HAP-1 (cell line): ENCODE measurements around the gene FIGNL2.
"Not testable (repeated sequence)": the region's sequence is repeated elsewhere in the genome, so short reads cannot be mapped to it uniquely, and the experiment has no call there.

Source experiments
- DNase-seq, 2 experiments: peaks; one replicate each; pipeline ENCODE4 v3.0.0-alpha.2; 2016 to 2020; ENCODE audit warnings: low spot score in 2 of 2
- H3K27me3 ChIP-seq: fragments of 250-450 bp; sonication (Bioruptor Pico); 2 replicates; pipeline ENCODE4 v1.5.1; 2020; ENCODE audit warnings: low read depth, mild to moderate bottlenecking, moderate library complexity
- H3K36me3 ChIP-seq: fragments of 250-450 bp; sonication (Bioruptor Pico); replicated peaks from 2 replicates; pipeline ENCODE4 v1.5.1; 2020; ENCODE audit warnings: mild to moderate bottlenecking
- H3K4me1 ChIP-seq: fragments of 250-450 bp; sonication (Bioruptor Pico); 2 replicates; pipeline ENCODE4 v1.5.1; 2020; ENCODE audit warnings: mild to moderate bottlenecking
- H3K4me3 ChIP-seq: fragments of 250-450 bp; sonication (Bioruptor Pico); 2 replicates; pipeline ENCODE4 v1.5.1; 2020; ENCODE audit warnings: mild to moderate bottlenecking, moderate library complexity
- H3K9me3 ChIP-seq: fragments of 250-450 bp; sonication (Bioruptor Pico); 2 replicates; pipeline ENCODE4 v1.5.1; 2020; ENCODE audit warnings: mild to moderate bottlenecking, moderate library complexity
- in situ Hi-C: fragments of 300-500 bp; cut with MboI; formaldehyde crosslinking; loops from 3 replicates; pipeline ENCODE4 v1.14.3; 2020; ENCODE audit warnings: low sequenced_read_pairs, inconsistent platforms, mixed read lengths

FIGNL2 gene

DNA sequence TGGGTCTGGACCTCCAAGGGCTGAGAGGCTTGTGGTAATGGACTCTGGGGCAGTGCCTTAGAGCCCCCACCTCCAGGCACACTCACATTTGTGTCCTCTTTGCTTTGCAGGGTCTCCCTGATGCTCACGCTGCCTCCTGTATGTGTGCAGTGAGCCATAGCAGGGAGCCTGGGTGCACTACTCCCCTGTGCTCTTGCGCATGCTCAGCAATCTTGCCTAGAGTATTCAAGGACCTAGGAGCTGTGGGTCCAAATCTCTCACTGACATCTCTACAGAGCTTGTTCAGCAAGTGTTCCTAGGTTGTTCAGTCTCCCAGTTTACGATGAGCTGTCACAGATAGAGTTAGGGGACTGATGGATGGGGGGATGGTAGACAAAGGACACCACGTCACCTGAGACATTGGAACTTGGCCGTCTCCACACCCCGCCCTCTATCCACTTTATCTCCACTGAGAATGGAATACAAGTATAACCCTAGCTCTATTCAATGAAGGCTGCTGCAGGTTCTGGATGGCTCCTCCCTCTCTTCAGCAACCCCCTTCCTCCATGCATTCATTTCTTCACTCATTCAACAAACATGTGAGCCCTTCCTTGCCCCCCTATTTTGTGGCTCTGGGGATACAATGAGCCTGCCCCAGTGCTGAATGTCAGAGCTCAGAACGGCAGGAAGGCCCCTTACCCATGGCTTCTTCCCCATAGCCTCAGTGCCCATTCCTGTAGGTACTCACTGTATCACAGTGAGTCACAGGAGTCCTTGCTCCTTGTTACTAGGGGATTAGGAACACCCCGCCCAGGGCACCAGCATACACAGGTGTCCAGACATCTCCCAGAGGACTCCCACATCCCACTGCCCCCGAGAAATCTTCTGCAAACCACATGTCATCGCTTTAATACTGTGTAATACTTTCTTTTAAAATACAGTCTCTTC lies 31.2 kb downstream of the FIGNL2 start:
- no peak for DNase-seq
- H3K4me1 ChIP-seq, result no peaks in the 10 kb centered on the region; the same call in none of the 2 replicates
- in situ Hi-C loops, result no loop called here
- H3K27me3 ChIP-seq, result no peaks in the 10 kb centered on the region
- no peak overlapping the region for H3K4me3 ChIP-seq
- H3K36me3 ChIP-seq, result no peaks in the 10 kb centered on the region
- H3K9me3 ChIP-seq, result no peaks in the 10 kb centered on the region

DNA sequence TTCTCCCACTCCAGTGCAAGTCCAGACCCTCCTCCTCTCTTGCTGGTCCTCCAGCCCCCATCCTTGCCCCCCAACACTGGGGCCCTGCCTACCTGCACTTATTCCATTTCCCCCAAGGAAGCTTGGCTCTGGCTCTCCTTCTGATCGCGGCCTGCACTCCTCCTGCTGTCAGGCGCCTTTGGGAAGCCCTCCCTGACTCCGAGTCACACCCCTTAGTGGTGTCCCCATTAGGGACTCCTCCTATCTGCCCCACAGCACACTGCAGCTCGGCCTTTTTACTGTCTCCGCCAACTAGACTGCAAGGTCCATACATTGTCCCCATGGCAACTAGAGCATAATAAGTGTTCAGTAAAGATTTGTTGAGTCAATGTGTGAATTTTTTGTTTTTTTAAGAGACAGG lies 32.9 kb downstream of the FIGNL2 start:
- Histone ChIP-seq H3K36me3 (no peaks in the 10 kb centered on the region), H3K4me3 (no peak overlapping the region), H3K4me1 (no peaks in the 10 kb centered on the region), H3K9me3 (no peaks in the 10 kb centered on the region), H3K27me3 (no peaks in the 10 kb centered on the region)
- in situ Hi-C loops, result no loop called here
- DNase-seq, result no peak

DNA sequence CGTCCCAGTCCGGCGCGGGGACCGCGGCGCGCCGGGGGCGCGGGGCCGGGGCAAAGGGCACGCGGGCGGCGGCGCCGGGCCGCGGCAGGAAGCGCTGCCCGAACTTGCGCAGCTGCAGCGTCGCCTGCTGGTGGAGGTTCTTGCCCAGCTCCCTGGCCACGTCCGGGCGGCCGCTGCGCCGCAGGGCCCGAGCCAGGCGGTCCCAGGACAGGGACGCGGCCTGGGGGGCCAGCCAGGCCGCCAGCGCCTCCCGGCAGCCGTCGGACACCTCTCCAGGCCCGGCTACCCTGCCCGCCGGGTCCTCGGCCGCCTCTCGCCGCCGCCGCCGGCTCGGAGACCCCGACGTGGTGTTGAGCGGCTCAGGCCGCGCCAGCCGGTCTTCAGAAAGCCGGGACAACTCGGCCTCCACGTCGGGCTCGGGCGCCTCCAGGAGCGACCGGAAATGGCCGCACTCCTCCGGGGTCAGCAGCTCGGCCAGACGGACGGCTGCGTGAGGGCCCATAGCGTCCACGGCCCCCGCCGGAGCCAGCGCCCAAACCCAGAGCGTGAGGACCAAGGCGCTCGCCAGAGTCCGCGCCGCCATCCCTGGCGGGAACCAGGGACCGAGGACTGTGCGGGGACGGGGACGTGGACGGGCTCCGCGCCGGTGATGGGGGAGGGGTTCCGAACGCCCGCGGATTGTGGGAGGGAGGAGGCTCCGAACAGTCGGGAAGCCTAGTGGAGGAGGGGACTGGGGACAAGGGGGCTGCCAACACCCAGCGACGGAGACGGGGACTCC lies 34.0 kb downstream of the FIGNL2 start:
- H3K4me3 ChIP-seq, result no peak overlapping the region

DNA sequence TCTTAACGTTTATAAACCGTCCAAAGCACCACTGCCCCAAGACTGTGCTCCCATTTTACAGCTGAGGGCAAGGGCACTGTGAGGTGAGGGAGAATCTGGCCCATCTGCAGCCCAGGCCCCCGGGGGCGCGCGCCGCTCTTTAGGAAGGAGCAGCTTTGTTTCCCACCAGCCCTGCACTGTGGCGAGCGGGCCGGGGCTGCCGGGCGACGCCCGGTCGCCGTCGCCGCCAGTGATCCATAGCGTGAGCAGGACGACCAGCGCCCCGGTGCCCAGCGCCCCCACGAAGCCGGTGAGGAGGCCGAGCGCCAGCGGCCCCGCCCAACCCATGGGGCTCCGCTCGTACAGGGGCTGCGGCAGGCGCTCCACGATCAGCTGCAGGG lies 34.6 kb downstream of the FIGNL2 start:
- Histone ChIP-seq H3K4me1 (no peaks in the 10 kb centered on the region), H3K9me3 (no peaks in the 10 kb centered on the region), H3K4me3 (no peak overlapping the region), H3K27me3 (no peaks in the 10 kb centered on the region), H3K36me3 (no peaks in the 10 kb centered on the region)
- in situ Hi-C loops, result no loop called here
- DNase-seq, result no peak

More for the DNA sequence above, 34.0 kb downstream of the FIGNL2 start:
- peak; percentile 27 to 74 for DNase-seq
- Histone ChIP-seq H3K4me1 (no peaks in the 10 kb centered on the region), H3K36me3 (no peaks in the 10 kb centered on the region), H3K27me3 (no peaks in the 10 kb centered on the region), H3K9me3 (no peaks in the 10 kb centered on the region)
- in situ Hi-C loops, result no loop called here

DNA sequence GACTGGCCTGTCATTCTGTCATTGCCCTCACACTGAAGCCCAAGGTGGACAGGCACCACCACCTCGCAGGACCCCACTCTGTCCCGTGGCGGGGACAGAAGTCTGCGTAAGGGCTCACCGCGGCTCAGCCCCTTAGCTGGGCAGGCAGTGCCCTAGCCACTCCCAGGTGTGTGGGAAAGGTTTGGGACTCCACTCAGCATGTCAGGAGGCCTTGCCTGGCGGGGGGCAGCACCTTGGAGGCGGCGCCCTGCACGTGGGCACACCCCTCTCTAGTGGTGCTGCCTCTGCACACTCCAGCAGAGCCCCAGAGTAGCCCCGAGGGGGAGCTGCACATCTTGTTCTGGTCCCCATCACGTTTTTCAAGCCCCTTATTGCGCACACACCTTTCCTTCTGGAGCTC lies 35.6 kb downstream of the FIGNL2 start:
- Histone ChIP-seq H3K4me3 (no peak overlapping the region), H3K27me3 (no peaks in the 10 kb centered on the region), H3K9me3 (no peaks in the 10 kb centered on the region), H3K4me1 (no peaks in the 10 kb centered on the region), H3K36me3 (no peaks in the 10 kb centered on the region)
- in situ Hi-C loops, result no loop called here
- DNase-seq, result no peak

DNA sequence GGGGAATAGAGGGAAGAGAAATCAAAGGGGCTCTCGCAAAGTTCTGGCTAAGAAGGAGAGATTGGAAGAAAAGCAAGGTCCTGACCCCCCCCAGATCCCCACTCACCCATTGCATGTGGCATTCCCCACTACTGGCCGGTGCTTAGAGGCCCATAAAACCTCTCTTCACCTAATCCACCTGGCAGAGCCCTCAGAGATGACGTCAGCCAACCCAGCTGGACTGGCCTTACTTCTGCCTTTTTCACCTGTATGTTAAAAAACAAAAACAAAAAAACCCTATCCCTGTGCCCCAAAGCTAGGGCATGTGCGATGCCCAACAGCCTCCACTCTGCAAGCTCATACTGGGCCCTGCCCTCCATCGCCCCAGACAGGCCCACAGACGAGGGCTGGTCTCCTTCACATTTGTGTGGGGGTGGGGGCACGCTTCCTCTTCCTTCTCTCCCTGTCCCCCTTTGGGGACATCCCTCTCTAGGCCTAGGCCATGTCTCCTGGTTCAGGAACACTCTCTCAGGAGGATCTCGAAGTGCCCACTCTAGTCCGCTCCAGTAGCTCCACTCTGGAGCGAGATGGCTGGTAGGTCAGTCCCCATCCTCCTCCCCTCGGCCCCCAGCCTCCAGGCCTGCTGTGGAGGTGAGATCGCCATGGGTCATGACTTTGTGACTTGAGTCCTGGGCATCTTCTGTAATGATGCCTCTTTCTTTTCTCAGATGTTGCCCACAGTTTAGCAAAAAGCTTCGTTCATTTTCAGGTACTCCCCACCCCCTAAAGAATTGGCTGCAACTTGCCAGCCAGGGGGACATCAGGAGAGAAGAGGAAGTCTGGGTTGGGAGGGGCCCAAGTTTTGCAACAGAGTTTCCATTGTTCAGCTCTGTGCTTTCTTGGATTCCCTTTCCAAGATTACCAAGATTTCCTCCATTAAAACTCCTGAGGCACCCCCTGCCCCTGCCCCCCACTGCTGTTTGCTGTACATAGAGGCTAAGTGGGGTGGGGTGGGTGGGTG lies 37.0 kb downstream of the FIGNL2 start:
- Histone ChIP-seq H3K27me3 (no peaks in the 10 kb centered on the region), H3K4me3 (no peak overlapping the region), H3K36me3 (no peaks in the 10 kb centered on the region), H3K4me1 (no peaks in the 10 kb centered on the region), H3K9me3 (no peaks in the 10 kb centered on the region)
- in situ Hi-C loops, result no loop called here
- no peak for DNase-seq

- H3K4me3 ChIP-seq, result no peak overlapping the region
- no peaks in the 10 kb centered on the region for H3K4me1 ChIP-seq
- no peaks in the 10 kb centered on the region for H3K36me3 ChIP-seq
- no peak for DNase-seq
- in situ Hi-C loops, result no loop called here
- no peaks in the 10 kb centered on the region for H3K27me3 ChIP-seq
- H3K9me3 ChIP-seq, result no peaks in the 10 kb centered on the region
Observed at GRCh38 chr12:51809193-51809592, 39.3 kb downstream of the FIGNL2 start.

GRCh38 chr12:51806896-51807295 lies 41.6 kb downstream of the FIGNL2 start:
- in situ Hi-C loops, result no loop called here
- DNase-seq, result no peak
- Histone ChIP-seq H3K4me1 (no peaks in the 10 kb centered on the region), H3K36me3 (no peaks in the 10 kb centered on the region), H3K27me3 (no peaks in the 10 kb centered on the region), H3K4me3 (no peak overlapping the region), H3K9me3 (no peaks in the 10 kb centered on the region)

DNA sequence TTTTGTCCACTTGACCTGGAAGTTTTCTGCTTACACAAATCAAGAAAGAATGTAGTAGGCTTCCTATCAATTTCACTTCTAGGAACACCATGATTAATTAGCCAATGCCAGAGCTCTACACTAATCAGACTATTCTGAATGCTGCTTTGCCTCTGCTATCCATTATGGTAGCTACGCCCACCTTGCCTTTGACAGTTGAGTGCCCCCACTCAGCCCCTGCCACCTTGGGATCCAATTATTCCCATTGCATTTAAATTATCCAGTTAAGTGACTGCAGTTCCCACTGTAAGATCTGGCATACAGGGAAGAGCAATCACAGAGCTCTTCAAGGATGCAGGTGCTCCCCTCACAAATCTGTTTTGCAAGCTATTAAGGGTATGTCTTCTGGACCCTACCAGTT lies 47.5 kb downstream of the FIGNL2 start:
- no peaks in the 10 kb centered on the region for H3K9me3 ChIP-seq
- in situ Hi-C loops, result no loop called here
- H3K4me1 ChIP-seq, result no peaks in the 10 kb centered on the region
- no peaks in the 10 kb centered on the region for H3K36me3 ChIP-seq
- H3K4me3 ChIP-seq, result no peak overlapping the region
- DNase-seq, result no peak
- H3K27me3 ChIP-seq, result no peaks in the 10 kb centered on the region

DNA sequence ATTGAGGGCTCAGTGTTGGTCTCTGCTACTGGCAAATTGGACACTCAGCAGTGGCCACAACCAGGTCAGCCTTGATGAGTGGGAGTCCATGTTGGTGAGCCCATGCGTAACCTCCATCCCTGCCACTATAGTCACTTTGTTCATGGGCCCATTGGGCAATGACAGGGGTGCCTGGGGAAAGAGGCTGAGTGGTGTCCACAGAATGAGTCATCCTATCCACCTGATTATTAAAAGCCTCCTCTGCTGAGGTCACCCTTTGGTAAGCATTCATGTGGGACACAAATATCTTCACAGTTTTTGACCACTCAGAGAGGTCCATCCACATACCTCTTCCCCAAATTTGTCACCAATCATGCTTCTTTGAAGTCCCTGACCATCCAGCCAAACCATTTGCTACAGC lies 50.0 kb downstream of the FIGNL2 start:
- DNase-seq, result no peak
- in situ Hi-C loops, result no loop called here
- Histone ChIP-seq H3K4me1 (no peaks in the 10 kb centered on the region), H3K4me3 (no peak overlapping the region), H3K27me3 (no peaks in the 10 kb centered on the region), H3K9me3 (no peaks in the 10 kb centered on the region), H3K36me3 (no peaks in the 10 kb centered on the region)

GRCh38 chr12:51798051-51798450 lies 50.5 kb downstream of the FIGNL2 start:
- H3K4me3 ChIP-seq, H3K9me3 ChIP-seq, DNase-seq, in situ Hi-C loops, H3K4me1 ChIP-seq, H3K36me3 ChIP-seq, H3K27me3 ChIP-seq: not testable (repeated sequence)

- no peak for DNase-seq
- Histone ChIP-seq H3K4me1 (no peaks in the 10 kb centered on the region), H3K27me3 (no peaks in the 10 kb centered on the region), H3K4me3 (no peak overlapping the region), H3K36me3 (no peaks in the 10 kb centered on the region), H3K9me3 (no peaks in the 10 kb centered on the region)
- in situ Hi-C loops, result no loop called here
Observed at GRCh38 chr12:51797301-51797700, 51.2 kb downstream of the FIGNL2 start.

- H3K4me3 ChIP-seq, result no peak overlapping the region
- H3K9me3 ChIP-seq, result no peaks in the 10 kb centered on the region
- in situ Hi-C loops, result no loop called here
- H3K27me3 ChIP-seq, result no peaks in the 10 kb centered on the region
- DNase-seq, result no peak
- H3K36me3 ChIP-seq, result no peaks in the 10 kb centered on the region
- no peaks in the 10 kb centered on the region for H3K4me1 ChIP-seq
Observed at GRCh38 chr12:51793201-51793600, 55.3 kb downstream of the FIGNL2 start.
